HG02981 (cell line): ENCODE results near the gene SCYL3.
"Not testable (repeated sequence)": the region's sequence is repeated elsewhere in the genome, so short reads cannot be mapped to it uniquely, and the experiment has no call there.

ENCODE experiments used
- ATAC-seq: cut with Tn5 transposase; IDR thresholded peaks from one replicate; pipeline ENCODE4 v1.9.1; 2021; ENCODE audit warnings: mild to moderate bottlenecking, moderate library complexity; ENCODE audit not compliant: unreplicated experiment

SCYL3 gene

GRCh38 chr1:169893645-169894423 lies at the start of gene SCYL3:
Gene SCYL3 (minus strand): TSS chr1:169893896. CDS start chr1:169888840, 5,056 bp downstream.
- ATAC-seq, result peak; percentile 83

- ATAC-seq, result no peak
Observed at GRCh38 chr1:169941982-169942830, 48.5 kb upstream of the SCYL3 start.

DNA sequence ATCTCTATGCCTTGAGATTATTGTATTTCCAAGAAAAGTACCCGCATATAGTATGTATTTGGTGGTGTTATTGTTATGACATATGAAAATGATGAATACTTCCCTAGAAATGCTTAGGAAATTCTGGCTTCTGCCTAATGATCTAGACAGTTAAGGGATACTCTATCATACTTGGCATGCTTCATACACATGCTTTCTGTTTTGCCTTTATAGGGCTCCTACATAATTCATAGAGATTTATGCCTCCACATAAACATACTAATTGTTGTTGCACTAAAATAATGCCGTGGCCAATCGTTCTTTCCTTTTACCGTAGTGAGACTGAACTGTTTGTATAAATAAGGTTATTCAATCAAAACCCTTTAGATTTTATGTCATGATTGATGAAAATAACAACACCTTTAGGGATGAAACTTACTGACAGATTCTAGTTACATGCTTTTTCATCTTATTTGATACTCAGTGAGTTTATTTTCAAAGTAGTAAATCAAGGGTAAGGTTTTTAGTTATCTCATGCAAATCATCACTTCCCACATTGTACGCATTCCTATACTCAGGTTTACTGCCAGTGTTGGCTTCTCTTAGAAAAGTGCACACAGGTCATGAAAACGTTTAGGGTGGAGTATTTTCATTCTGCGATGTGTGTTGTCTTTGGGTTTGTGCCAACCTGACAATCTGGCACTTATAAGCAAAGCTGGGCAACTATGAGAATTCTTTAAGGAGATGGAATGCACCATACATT lies 40.5 kb upstream of the SCYL3 start:
- no peak for ATAC-seq

GRCh38 chr1:169931795-169932231 lies 38.1 kb upstream of the SCYL3 start:
- ATAC-seq, result no peak

DNA sequence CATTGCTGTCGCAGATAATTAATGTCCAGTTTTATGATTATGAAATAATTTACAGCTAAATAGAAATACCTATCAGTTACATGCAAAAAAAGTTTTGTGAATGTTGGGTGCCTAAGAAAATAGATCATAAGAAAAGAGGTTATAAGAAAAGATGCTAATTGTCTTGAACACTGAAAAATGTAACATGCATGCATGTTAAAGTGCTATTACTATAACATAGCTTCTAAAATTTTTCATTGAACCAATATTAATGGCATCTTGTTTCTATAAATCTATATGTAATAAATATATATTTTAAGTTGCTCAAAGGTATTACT lies 35.5 kb upstream of the SCYL3 start:
- ATAC-seq, result no peak

DNA sequence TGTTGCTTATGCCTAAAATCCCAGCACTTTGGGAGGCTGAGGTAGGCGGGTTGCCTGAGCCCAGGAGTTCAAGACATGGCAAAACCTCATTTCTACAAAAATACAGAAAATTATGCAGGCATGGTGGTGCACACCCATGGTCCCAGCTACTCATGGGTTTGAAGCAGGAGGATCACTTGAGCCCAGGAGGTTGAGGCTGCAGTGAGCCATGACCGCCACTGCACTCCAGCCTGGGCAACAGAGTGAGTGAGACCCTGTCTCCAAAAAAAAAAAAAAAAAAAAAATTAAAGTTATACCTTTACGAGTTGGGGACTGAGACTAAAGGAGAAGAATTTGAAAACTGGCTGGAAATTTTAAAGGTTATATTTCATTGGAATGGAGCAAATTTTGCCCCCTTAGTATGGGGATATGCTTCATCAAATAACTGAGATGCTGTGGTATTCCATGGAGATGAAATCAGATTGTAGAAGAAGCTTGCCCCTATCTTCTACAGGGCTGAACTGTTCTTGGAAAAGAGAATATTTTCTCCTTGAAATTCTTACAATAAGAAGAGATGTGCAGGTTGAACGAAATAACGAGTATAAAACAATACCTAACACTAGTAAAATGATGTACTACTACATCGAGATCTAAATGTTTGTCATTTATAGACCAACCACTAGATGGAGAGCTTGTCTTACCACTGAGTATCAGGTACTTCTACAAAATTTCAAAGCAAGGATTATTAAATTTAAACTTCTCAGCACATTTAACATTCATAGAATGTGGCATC lies 34.9 kb upstream of the SCYL3 start:
- peak; percentile 66 for ATAC-seq

GRCh38 chr1:169925505-169926482 lies 32.1 kb upstream of the SCYL3 start:
- peak; percentile 62 for ATAC-seq

- no peak for ATAC-seq
Observed at GRCh38 chr1:169924829-169925228, 31.1 kb upstream of the SCYL3 start.

DNA sequence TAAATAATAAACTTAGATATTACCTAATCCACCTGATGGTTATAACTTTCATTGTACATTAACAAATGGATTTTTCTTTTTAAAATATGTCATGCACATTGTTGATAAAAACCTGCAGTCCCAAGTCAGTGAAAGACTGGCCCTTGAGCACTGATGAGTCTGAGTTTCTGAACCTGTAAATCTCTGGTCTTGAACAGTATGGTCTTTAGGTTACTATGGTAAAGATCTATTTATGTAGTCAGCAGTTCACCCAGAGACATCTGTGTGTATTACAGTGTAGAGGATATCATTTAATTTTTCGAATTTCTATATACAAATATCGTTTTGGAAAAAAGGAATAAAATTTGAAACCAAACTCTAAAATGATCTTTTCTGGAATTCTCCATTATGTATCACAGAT lies 30.4 kb upstream of the SCYL3 start:
- ATAC-seq, result no peak

- ATAC-seq, result no peak
Observed at GRCh38 chr1:169921080-169921479, 27.4 kb upstream of the SCYL3 start.

DNA sequence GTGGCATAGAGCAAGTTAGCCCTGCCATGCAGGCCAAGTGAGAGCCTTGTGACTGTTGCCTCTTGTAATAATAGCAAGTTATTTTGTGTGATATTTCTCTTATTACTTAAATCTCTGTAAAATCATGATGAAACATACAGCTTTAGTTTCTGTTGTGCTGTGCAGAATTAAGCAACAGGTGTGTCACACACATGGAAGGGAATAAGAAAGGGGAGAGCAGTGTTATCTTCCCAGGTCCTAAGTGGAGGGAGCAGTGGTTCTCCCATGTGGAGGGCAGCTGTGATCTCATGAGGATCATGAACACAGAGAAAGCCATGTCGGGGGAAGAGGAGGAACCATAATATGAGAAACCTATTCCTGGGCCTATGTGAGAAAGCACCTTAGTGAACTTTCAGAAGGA lies 25.2 kb upstream of the SCYL3 start:
- no peak for ATAC-seq

- not testable (repeated sequence) for ATAC-seq
Observed at GRCh38 chr1:169918220-169918619, 24.5 kb upstream of the SCYL3 start.

DNA sequence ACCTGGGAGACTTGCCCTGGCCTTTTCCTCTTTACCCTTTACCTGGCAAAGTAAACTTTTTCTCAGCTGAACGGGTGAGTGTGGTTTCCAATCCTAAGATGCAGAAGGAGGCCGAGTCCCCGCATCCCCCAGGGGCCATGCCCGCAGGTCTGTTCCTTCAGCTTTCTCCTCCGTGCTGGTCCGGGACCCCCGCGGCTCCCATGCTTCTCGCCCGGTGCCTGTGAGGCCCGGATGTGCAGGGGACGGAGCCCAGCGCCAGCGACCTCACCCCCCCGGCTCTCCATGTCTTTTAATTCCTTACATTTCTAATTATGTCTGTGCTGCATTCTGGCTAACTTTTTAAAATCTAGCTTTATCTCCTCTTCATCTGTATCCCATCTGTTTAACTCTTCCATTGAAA lies 21.5 kb upstream of the SCYL3 start:
- no peak for ATAC-seq

- ATAC-seq, result no peak
Observed at GRCh38 chr1:169914531-169914930, 20.8 kb upstream of the SCYL3 start.

- no peak for ATAC-seq
Observed at GRCh38 chr1:169909499-169909898, 15.8 kb upstream of the SCYL3 start.

- no peak for ATAC-seq
Observed at GRCh38 chr1:169906938-169907337, 13.2 kb upstream of the SCYL3 start.

- no peak for ATAC-seq
Observed at GRCh38 chr1:169904834-169905233, 11.1 kb upstream of the SCYL3 start.

GRCh38 chr1:169902751-169903150 lies 9.1 kb upstream of the SCYL3 start:
- no peak for ATAC-seq

DNA sequence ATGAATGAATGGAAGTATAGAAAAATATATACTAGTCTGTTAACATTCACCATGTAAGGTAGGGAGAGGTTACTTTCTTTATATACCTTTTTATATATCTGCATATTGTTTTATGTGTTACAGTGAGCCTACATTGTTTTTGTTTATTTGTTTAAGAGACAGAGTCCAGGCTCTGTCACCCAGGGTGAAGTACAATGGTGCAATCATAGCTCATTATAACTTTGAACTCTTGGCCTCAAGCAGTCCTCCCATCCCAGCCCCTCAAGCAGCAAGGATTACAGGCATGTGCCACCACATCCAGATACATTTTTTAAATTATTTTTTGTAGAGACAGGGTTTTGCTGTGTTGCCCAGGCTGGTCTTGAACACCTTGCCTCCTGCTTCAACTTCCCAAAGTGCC lies 7.4 kb upstream of the SCYL3 start:
- ATAC-seq, result no peak

DNA sequence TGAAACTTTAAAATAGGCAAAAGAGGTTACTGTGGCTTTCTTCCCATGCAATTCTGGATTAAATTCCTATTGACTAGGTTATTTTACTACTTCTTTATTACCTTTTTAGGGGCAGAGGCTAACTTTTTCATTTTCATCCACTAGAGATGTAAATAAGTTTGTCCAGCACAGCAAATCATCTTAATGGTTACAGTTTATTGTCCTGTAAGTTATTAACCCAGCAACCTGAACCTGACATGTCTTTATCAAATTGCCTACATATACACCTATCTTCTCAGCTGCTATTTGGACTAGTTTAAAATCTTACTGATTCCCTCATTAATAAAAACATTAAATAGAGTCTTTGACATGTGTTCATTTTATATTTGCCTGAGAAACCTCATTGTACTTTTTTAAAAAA lies 6.9 kb upstream of the SCYL3 start:
- ATAC-seq, result no peak
